ENCODE data around the gene NUP37.

DNA sequence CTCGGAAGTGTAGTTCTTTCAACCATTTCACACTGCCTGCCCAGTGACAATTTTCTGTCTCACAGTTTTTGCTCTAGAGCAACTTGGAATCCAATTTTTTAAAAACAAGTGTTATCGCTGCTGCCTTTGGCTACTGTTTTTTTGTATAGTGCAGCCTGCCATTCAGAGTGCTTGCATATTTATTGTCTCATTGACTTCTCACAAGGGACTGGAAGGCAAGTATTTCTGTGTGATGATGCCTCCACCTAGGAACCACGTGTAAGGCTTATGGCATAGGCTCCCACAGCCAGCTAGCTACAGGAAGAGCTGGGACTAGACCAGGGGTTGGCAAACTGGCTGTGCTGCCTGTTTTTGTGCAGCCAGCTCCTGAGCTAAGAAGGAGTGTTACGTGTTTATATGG is 972 bp upstream of the NUP37 start:
- no peak for TF ChIP-seq CTCF (conservative IDR thresholded peaks at IDR 0.05; ENCODE audit: low read length)
- no peak for TF ChIP-seq EZH2phosphoT487 (IDR thresholded peaks at IDR 0.05; ENCODE audit: borderline replicate concordance, low read depth, low read length)
